Choroid plexus epithelial cell (primary cell): ENCODE measurements around the gene PSTPIP1.
A peak's percentile ranks its signal among the peaks of the same experiment; 100 is the strongest.

Experiments used
- DNase-seq: peaks from one replicate; pipeline ENCODE4 v3.0.0-alpha.2; 2010; ENCODE audit warnings: low read depth
- H3K4me3 ChIP-seq: 2 replicates; pipeline ENCODE4 v1.5.1; 2011; ENCODE audit warnings: low read depth, mild to moderate bottlenecking, control low read depth, low read length, moderate library complexity
- TF ChIP-seq, protein P1 (sequence below): conservative IDR thresholded peaks from 2 replicates; pipeline ENCODE4 v1.5.1; 2011; ENCODE audit warnings: low read depth, mild to moderate bottlenecking, control low read depth, inconsistent platforms, low read length, moderate library complexity

Gene PSTPIP1

DNA sequence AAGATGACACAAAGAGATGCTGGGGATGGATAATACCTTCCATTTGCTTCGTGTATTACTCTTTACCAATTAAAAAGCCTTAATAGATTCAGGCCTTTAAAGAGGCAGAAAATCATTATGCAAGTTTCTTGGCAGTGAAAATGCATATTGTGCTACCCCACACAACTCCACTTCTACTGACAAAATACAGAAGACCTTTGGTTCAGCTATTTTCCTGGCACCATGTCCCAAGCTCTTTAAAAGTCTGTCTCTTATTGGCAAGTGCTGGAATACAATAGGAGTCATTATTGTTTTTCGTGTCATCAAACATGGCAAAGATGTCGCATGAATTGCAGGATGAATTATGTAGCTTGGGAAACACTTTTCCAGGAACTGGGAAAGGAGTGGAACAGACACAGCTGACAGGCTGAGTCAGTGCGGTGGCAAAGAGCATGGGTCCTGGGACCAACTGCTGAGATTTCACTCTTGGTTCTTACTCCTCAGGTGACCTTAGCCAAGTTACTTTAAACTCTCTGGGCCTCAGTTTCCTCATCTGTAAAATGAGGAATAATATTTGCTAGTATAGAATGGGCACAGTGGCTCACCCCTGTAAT, 81.5 kb downstream of the PSTPIP1 start:
- no peak overlapping the region for H3K4me3 ChIP-seq
- TF ChIP-seq, protein P1, sequence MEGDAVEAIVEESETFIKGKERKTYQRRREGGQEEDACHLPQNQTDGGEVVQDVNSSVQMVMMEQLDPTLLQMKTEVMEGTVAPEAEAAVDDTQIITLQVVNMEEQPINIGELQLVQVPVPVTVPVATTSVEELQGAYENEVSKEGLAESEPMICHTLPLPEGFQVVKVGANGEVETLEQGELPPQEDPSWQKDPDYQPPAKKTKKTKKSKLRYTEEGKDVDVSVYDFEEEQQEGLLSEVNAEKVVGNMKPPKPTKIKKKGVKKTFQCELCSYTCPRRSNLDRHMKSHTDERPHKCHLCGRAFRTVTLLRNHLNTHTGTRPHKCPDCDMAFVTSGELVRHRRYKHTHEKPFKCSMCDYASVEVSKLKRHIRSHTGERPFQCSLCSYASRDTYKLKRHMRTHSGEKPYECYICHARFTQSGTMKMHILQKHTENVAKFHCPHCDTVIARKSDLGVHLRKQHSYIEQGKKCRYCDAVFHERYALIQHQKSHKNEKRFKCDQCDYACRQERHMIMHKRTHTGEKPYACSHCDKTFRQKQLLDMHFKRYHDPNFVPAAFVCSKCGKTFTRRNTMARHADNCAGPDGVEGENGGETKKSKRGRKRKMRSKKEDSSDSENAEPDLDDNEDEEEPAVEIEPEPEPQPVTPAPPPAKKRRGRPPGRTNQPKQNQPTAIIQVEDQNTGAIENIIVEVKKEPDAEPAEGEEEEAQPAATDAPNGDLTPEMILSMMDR = no peak
- DNase-seq = no peak

DNA sequence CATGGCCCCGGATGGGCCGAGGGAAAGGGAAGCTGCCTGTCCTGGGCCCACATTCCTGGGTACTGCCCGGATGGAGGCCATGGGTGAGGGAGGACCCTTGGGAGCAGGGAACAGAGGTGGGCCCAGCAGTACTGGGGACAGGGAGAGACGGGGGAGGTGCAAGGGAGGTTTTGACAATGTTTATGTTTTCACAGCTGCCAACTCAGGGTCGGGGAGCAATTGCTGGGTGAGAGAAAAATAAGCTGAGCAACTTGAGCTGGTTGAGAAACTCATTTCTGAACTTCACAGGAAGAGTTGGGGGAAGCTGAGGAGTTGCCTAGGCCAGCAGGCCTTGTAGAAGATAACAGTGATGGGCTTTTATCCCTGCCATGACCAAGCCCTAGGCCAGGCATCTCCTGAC, 87.0 kb downstream of the PSTPIP1 start:
- DNase-seq = no peak
- TF ChIP-seq, protein P1 = no peak
- no peak overlapping the region for H3K4me3 ChIP-seq

DNA sequence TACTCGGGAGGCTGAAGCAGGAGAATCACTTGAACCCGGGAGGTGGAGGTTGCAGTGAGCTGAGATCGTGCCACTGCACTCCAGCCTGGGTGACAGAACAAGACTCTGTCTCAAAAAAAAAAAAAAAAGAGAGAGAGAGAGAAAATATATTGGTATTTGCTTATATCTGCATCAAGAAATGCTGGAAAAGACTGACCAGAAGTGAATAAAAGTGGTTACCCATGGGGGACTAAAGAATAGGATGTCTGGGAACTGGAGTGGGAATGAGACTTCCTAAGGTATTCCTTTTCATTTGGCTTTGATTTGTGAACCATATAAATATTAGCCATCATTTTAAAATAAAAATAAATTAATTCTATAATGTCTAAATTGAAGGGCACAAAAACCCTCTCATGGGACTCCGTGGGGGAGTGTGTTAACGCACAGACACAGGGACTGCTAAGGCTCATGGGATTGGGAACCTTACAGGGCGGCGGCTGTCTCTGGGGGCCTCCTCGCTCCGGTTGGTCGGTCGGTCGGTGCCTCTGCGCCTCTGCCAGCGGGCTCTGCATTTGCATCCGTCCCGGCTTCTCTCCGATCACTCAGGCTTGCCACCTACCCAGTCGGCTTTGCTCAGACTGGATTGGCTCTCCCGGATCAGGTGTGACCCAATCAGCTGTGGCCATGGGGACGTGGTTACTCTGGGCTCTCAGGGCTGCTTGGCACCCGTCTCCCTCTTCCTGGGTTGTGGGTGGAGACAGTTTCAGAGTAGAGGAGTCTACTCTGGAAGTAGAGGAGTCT, 88.6 kb downstream of the PSTPIP1 start:
- DNase-seq = peak; percentile 66
- H3K4me3 ChIP-seq = peak overlapping the region; percentile 46
- TF ChIP-seq, protein P1 = no peak

DNA sequence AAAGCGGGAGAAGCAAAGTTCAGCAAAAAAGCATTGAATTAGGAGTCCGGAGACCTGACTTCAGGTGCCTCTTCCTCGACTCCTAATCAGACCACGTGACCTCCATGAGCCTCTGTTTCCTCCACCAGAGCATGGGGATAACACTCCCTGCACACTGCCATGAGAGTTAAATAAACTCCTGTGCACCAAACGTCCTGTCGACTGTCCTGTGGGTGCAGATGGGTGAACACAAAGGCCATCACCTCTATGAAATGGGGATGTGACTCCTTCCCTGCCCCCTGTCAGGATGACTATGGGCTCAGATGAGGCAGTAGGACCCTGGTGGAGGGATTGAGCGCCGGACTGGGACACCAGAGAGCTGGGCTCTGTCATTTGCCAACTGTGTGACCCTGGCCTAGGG, 89.5 kb downstream of the PSTPIP1 start:
- DNase-seq = no peak
- TF ChIP-seq, protein P1 = no peak
- H3K4me3 ChIP-seq = no peak overlapping the region

DNA sequence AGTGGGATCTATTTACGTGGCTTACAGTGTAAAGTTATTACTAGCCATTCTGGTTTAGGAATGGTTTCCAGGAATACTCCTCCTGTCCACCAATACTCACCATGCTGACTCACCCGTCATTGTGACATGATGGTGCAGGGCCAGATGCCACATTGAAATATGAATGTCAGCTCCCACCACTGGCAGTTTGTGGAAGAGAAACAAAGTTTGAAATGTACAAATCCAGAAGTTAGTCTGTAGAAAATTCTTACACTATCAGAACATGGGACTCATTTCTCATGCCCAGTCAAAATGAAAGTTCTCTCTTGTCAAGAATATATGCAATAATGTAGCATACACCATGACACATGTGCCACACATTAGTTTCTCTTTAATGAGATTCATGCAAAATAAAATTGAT, 90.4 kb downstream of the PSTPIP1 start:
- TF ChIP-seq, protein P1 = no peak
- H3K4me3 ChIP-seq = no peak overlapping the region
- no peak for DNase-seq
